IMR-90 (cell line): ENCODE results near the gene CDC6. TPM values are rescaled to one million over a fixed set of nuclear protein-coding genes. Genes with fewer than 3 reads are reported as not detected.
A peak's percentile ranks its signal among the peaks of the same experiment; 100 is the strongest.

Source experiments
- ATAC-seq: fragments of 200-7000 bp; cut with Tn5 transposase; 2 replicates; pipeline ENCODE4 v1.9.1; 2020; ENCODE audit warnings: low read depth, mild to moderate bottlenecking, moderate library complexity
- BruUV-seq: library from RNA; stranded (reverse); fragments of 400-500 nt; replicated peaks from 2 replicates; lab custom pipeline; 2021; lab: Mats Ljungman, UMichigan
- CTCF ChIA-PET: fragments of 300-600 bp; formaldehyde crosslinking; extraction: SDS; loops from one replicate; lab custom pipeline; 2021; ENCODE audit warnings: antibody characterized with exemption; lab: Yijun Ruan, JAX
- POLR2A ChIA-PET: fragments of 300-600 bp; sonication (Branson Sonifier 250); formaldehyde crosslinking; loops from one replicate; lab custom pipeline; 2022; ENCODE audit warnings: antibody characterized with exemption; ENCODE audit not compliant: unreplicated experiment; lab: Charles Lee
- DNase-seq: peaks from one replicate; pipeline ENCODE4 v3.0.0; 2013
- H2AFZ ChIP-seq: replicated peaks from 2 replicates; pipeline ENCODE3; 2013; ENCODE audit warnings: low read length, mild to moderate bottlenecking; ENCODE audit not compliant: poor library complexity
- H2AK5ac ChIP-seq: 2 replicates; pipeline ENCODE4 v1.6.1; 2013; ENCODE audit warnings: low read depth, low read length, inconsistent platforms
- H2AK9ac ChIP-seq: replicated peaks from 2 replicates; pipeline ENCODE3; 2013; ENCODE audit warnings: mild to moderate bottlenecking, low read depth, low read length, moderate library complexity; ENCODE audit not compliant: poor library complexity
- H2BK120ac ChIP-seq: 2 replicates; pipeline ENCODE4 v1.6.1; 2013; ENCODE audit warnings: low read depth, low read length, inconsistent platforms
- H2BK15ac ChIP-seq: 3 replicates; pipeline ENCODE4 v1.6.1; 2013; ENCODE audit warnings: low read depth, low read length, inconsistent platforms
- H2BK20ac ChIP-seq: 2 replicates; pipeline ENCODE4 v1.6.1; 2013; ENCODE audit warnings: low read depth, mild to moderate bottlenecking, inconsistent platforms, low read length, moderate library complexity
- H2BK5ac ChIP-seq: 2 replicates; pipeline ENCODE4 v1.6.1; 2013; ENCODE audit warnings: mild to moderate bottlenecking, low read depth, low read length, inconsistent platforms; ENCODE audit not compliant: poor library complexity, severe bottlenecking
- H3K14ac ChIP-seq: replicated peaks from 2 replicates; pipeline ENCODE4 v1.6.1; 2013; ENCODE audit warnings: low read depth, low read length, inconsistent platforms
- H3K18ac ChIP-seq: 2 replicates; pipeline ENCODE4 v1.6.1; 2013; ENCODE audit warnings: low read depth, low read length, control low read depth
- H3K23ac ChIP-seq: 2 replicates; pipeline ENCODE4 v1.6.1; 2013; ENCODE audit warnings: low read depth, low read length, inconsistent platforms
- H3K27ac ChIP-seq: 2 replicates; pipeline ENCODE4 v1.5.1; 2013; ENCODE audit warnings: mild to moderate bottlenecking, control low read depth, low read length; ENCODE audit not compliant: insufficient read depth
- H3K27me3 ChIP-seq: 2 replicates; pipeline ENCODE4 v1.6.1; 2013; ENCODE audit warnings: low read length; ENCODE audit not compliant: control insufficient read depth, insufficient read depth
- H3K36me3 ChIP-seq: 2 replicates; pipeline ENCODE4 v1.6.1; 2013; ENCODE audit warnings: low read length, mixed read lengths; ENCODE audit not compliant: control insufficient read depth, insufficient read depth
- H3K4ac ChIP-seq: 2 replicates; pipeline ENCODE4 v1.6.1; 2013; ENCODE audit warnings: low read depth, low read length, inconsistent platforms
- H3K4me1 ChIP-seq: 2 replicates; pipeline ENCODE4 v1.6.1; 2013; ENCODE audit warnings: low read length, mixed read lengths; ENCODE audit not compliant: control insufficient read depth, insufficient read depth
- H3K4me2 ChIP-seq: 2 replicates; pipeline ENCODE4 v1.6.1; 2013; ENCODE audit warnings: low read depth, mild to moderate bottlenecking, control low read depth, low read length, moderate library complexity
- H3K4me3 ChIP-seq: 2 replicates; pipeline ENCODE4 v1.5.1; 2013; ENCODE audit warnings: low read depth, mild to moderate bottlenecking, control low read depth, low read length, moderate library complexity; ENCODE audit not compliant: insufficient read depth
- H3K56ac ChIP-seq: 2 replicates; pipeline ENCODE4 v1.6.1; 2013; ENCODE audit warnings: low read length, inconsistent platforms; ENCODE audit not compliant: insufficient read depth; ENCODE audit errors: extremely low read depth
- H3K79me1 ChIP-seq, 2 experiments: 2 replicates each; pipeline ENCODE4 v1.6.1; 2013; ENCODE audit warnings: low read length in 2 of 2, inconsistent platforms in 1 of 2, low read depth in 1 of 2
- H3K9ac ChIP-seq: 2 replicates; pipeline ENCODE4 v1.6.1; 2013; ENCODE audit warnings: low read depth, low read length, control low read depth
- H3K9me1 ChIP-seq: 2 replicates; pipeline ENCODE4 v1.6.1; 2013; ENCODE audit warnings: low read length, inconsistent platforms; ENCODE audit not compliant: insufficient read depth
- H3K9me3 ChIP-seq: 2 replicates; pipeline ENCODE4 v1.6.1; 2013; ENCODE audit warnings: low read length; ENCODE audit not compliant: control insufficient read depth, insufficient read depth
- H4K20me1 ChIP-seq: 2 replicates; pipeline ENCODE4 v1.6.1; 2013; ENCODE audit warnings: low read length, inconsistent platforms; ENCODE audit not compliant: insufficient read depth
- H4K5ac ChIP-seq: 2 replicates; pipeline ENCODE4 v1.6.1; 2013; ENCODE audit warnings: mild to moderate bottlenecking, low read depth, low read length, control low read depth
- H4K8ac ChIP-seq, 2 experiments: 2 replicates each; pipeline ENCODE4 v1.6.1; 2013; ENCODE audit warnings: low read depth in 2 of 2, low read length in 2 of 2, control low read depth in 1 of 2, inconsistent platforms in 1 of 2
- H4K91ac ChIP-seq: 2 replicates; pipeline ENCODE4 v1.6.1; 2013; ENCODE audit warnings: low read depth, low read length, inconsistent platforms; ENCODE audit not compliant: insufficient read depth
- BHLHE40 ChIP-seq: fragments of 150-350 bp; IDR thresholded peaks from 2 replicates; pipeline ENCODE4 v1.6.1; 2016; ENCODE audit warnings: mild to moderate bottlenecking, low read depth, low read length
- CEBPB ChIP-seq: IDR thresholded peaks from 2 replicates; pipeline ENCODE4 v1.6.1; 2012; ENCODE audit warnings: low read depth, low read length, improper control_type of control experiment
- CHD1 ChIP-seq: IDR thresholded peaks from 2 replicates; pipeline ENCODE4 v1.6.1; 2012; ENCODE audit warnings: low read depth, low read length, improper control_type of control experiment
- CTCF ChIP-seq: conservative IDR thresholded peaks from 2 replicates; pipeline ENCODE4 v1.5.1; 2012; ENCODE audit warnings: mild to moderate bottlenecking, low read depth, low read length, improper control_type of control experiment
- ELK1 ChIP-seq: fragments of 150-350 bp; IDR thresholded peaks from 2 replicates; pipeline ENCODE4 v1.6.1; 2016; ENCODE audit warnings: low read depth, mild to moderate bottlenecking, low read length, moderate library complexity, borderline replicate concordance
- MAFK ChIP-seq: IDR thresholded peaks from 2 replicates; pipeline ENCODE4 v1.6.1; 2012; ENCODE audit warnings: low read depth, low read length, improper control_type of control experiment
- MXI1 ChIP-seq: IDR thresholded peaks from 2 replicates; pipeline ENCODE4 v1.6.1; 2012; ENCODE audit warnings: low read depth, mild to moderate bottlenecking, low read length, moderate library complexity, borderline replicate concordance
- RAD21 ChIP-seq: IDR thresholded peaks from 2 replicates; pipeline ENCODE4 v1.6.1; 2012; ENCODE audit warnings: low read length, improper control_type of control experiment
- RCOR1 ChIP-seq: IDR thresholded peaks from 2 replicates; pipeline ENCODE4 v1.6.1; 2012; ENCODE audit warnings: mild to moderate bottlenecking, low read length, improper control_type of control experiment; ENCODE audit not compliant: insufficient replicate concordance
- SMC3 ChIP-seq: fragments of 150-350 bp; IDR thresholded peaks from 2 replicates; pipeline ENCODE4 v1.6.1; 2016; ENCODE audit warnings: low read depth, mild to moderate bottlenecking, antibody characterized with exemption, low read length, moderate library complexity
- WGBS, 2 experiments: methylation state at CpG; one replicate each; pipeline versions ENCODE4 v1.1.5 to v1.1.7; 2013; ENCODE audit warnings: missing lambda C conversion rate in 2 of 2; ENCODE audit not compliant: insufficient read length in 1 of 2; ENCODE audit errors: extremely low coverage in 2 of 2; 5-methylcytosine and 5-hydroxymethylcytosine counted together
- dilution Hi-C: fragments of 300-500 bp; cut with HindIII; formaldehyde crosslinking; loops from one replicate; pipeline ENCODE4 v1.14.3; 2018; ENCODE audit warnings: low sequenced_read_pairs; ENCODE audit not compliant: unreplicated experiment
- in situ Hi-C: fragments of 300-500 bp; cut with MboI; formaldehyde crosslinking; loops from 3 replicates; pipeline ENCODE4 v1.14.3; 2019; ENCODE audit warnings: low sequenced_read_pairs, inconsistent platforms, mixed read lengths
- intact Hi-C: fragments of 100-400 bp; cut with micrococcal nuclease; formaldehyde crosslinking; loops from 2 replicates; pipeline ENCODE4 v1.10.0; 2022
- polyA plus RNA-seq, 3 experiments: library from polyadenylated mRNA; depleted of rRNA; stranded (reverse); fragments of >200 nt; gene quantifications; 2 replicates each; pipeline ENCODE4 v1.2.3, GENCODE V29; 2012; ENCODE audit warnings: low replicate concordance in 1 of 3
- total RNA-seq: library from RNA; depleted of rRNA; stranded (reverse); fragments of >200 nt; gene quantifications from 2 replicates; pipeline ENCODE4 v1.2.3, GENCODE V29; 2012

CDC6 gene
- total and polyA plus RNA-seq, 2 of the 4 experiments (the other 2 are of a cell fraction): 15.3 to 25.6 TPM

DNA sequence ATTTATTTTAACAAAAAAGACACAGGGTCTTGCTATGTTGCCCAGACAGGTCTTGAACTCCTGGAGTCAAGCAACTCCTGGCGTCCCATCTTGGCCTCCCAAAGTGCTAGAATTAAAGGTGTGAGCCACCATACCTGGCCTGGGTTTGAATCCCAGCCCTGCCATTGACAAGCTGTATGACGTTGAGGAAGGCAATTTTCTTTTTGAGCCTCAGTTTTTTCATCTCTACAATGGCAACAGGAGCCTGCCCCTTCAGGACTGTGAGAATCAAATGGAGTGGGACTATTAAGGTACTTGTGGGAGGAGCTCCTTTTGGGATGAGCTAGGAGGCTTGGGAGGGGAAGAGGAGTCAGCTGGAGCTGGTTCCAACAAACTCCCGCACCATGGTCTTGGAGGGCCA is 27.5 kb downstream of the CDC6 start:
- Histone ChIP-seq H3K36me3 (no peaks in the 10 kb centered on the region), H2BK20ac (peak overlapping the region; percentile 81), H4K8ac (peak overlapping the region in 1 of 2 experiments; percentile 39; a peak in 2 of 4 replicates), H3K14ac (peak overlapping the region; percentile 61), H2BK120ac (peak overlapping the region; percentile 92), H2AK5ac (peak overlapping the region; percentile 86), H3K23ac (0 out of 2 replicates have a peak overlapping the region, but pooled peaks have one; percentile 39), H4K20me1 (peaks cover 16% of the 10 kb centered on the region; the same call in 1 of the 2 replicates), H2BK15ac (peak overlapping the region; percentile 63; the same call in 2 of the 3 replicates), H3K9me1 (peaks cover 47% of the 10 kb centered on the region), H3K4me3 (no peak overlapping the region), H3K9ac (no peak overlapping the region), H2AFZ (no peak overlapping the region), H3K79me1 (peaks cover 7 to 58% of the 10 kb centered on the region in 2 experiments; a peak in 3 of 4 replicates), H3K18ac (peak overlapping the region; percentile 13; the same call in 1 of the 2 replicates), H3K4me1 (peaks cover 62% of the 10 kb centered on the region), H3K27me3 (no peaks in the 10 kb centered on the region), H3K56ac (peak overlapping the region; percentile 3; the same call in 1 of the 2 replicates), H2BK5ac (peak overlapping the region; percentile 7), H3K9me3 (no peaks in the 10 kb centered on the region), H3K4me2 (no peak overlapping the region), H3K27ac (no peak overlapping the region), H4K5ac (no peak overlapping the region; the same call in 1 of the 2 replicates), H3K4ac (peak overlapping the region; percentile 91), H2AK9ac (peak overlapping the region; percentile 45), H4K91ac (peak overlapping the region; percentile 55; the same call in 1 of the 2 replicates)
- intact Hi-C loops (no loop called here), in situ Hi-C loops (no loop called here), dilution Hi-C loops (no loop called here)
- no peak for DNase-seq
- POLR2A ChIA-PET: no interaction called here
- 100% methylated on average over 1 of the region's 3 CpGs; no CpG with 5 or more reads in 1 of the 2 experiments for WGBS, 2 experiments
- TF ChIP-seq BHLHE40: no peak
- no peak for TF ChIP-seq RCOR1
- no peak for TF ChIP-seq MXI1
- no peak for TF ChIP-seq SMC3
- TF ChIP-seq ELK1: no peak
- TF ChIP-seq RAD21: no peak
- no peak for TF ChIP-seq MAFK
- no peak for TF ChIP-seq CHD1
- TF ChIP-seq CTCF: no peak
- TF ChIP-seq CEBPB: no peak
- BruUV-seq: no TSS peak
- ATAC-seq: no peak
- CTCF ChIA-PET: no interaction called here
